ENCODE data around the gene CNTRL. TPM values are rescaled to one million over a fixed set of nuclear protein-coding genes. Genes with fewer than 3 reads are reported as not detected.

The CNTRL gene
- total RNA-seq, 1 experiment from 2014 or later = 11.6 TPM

GRCh38 chr9:121121582-121122087 is 46.9 kb downstream of the CNTRL start:
- H4K20me1 ChIP-seq (ENCODE audit: control insufficient read depth, insufficient read depth, insufficient read length) = no peaks in the 10 kb centered on the region
- no peak overlapping the region for H3K56ac ChIP-seq (ENCODE audit: insufficient read length, low read depth, low read length)
- no peak overlapping the region for H3K27ac ChIP-seq (ENCODE audit: insufficient read length, low read depth, low read length)
- H3K14ac ChIP-seq (ENCODE audit: insufficient read depth, low read length) = no peak overlapping the region
- H2AK5ac ChIP-seq (ENCODE audit: insufficient read length, low read length) = no peak overlapping the region
- no peaks in the 10 kb centered on the region for H3K9me3 Mint-ChIP-seq
- peak overlapping the region; percentile 68 to 82 for H3K4me3 Mint-ChIP-seq
- DNase-seq = peak; percentile 97
- no peaks in the 10 kb centered on the region for H3K9me3 ChIP-seq (ENCODE audit: control insufficient read depth, low read depth, low read length)
- H4K8ac ChIP-seq (replicated peaks; ENCODE audit: insufficient read length, low read depth, low read length) = no peak overlapping the region
- H3K27me3 ChIP-seq (ENCODE audit: insufficient read depth, low read length) = no peaks in the 10 kb centered on the region
- H2AFZ ChIP-seq (ENCODE audit: low read length) = no peak overlapping the region
- peaks cover 12 to 16% of the 10 kb centered on the region in 2 experiments for H3K4me1 Mint-ChIP-seq
- no peak overlapping the region for H4K91ac ChIP-seq (ENCODE audit: insufficient read length, low read depth, low read length)
- no peak overlapping the region for H4K5ac ChIP-seq (ENCODE audit: insufficient read length, low read depth, low read length)
- peak overlapping the region; percentile 20 for H3K4me2 ChIP-seq (ENCODE audit: insufficient read depth, insufficient read length, low read length)
- H3K79me1 ChIP-seq (ENCODE audit: insufficient read depth, low read depth, low read length, poor library complexity, severe bottlenecking) = no peaks in the 10 kb centered on the region
- no peak overlapping the region for H3K9ac ChIP-seq (ENCODE audit: extremely low read depth, insufficient read length, low read length)
- H3K4me1 ChIP-seq (ENCODE audit: insufficient read depth, low read length) = no peaks in the 10 kb centered on the region
- no peak overlapping the region for H3T11ph ChIP-seq (ENCODE audit: low read length)
- H3K79me2 ChIP-seq (ENCODE audit: insufficient read depth, low read length) = no peaks in the 10 kb centered on the region
- H2BK15ac ChIP-seq (ENCODE audit: low read depth, low read length) = no peak overlapping the region
- no peak overlapping the region for H2BK5ac ChIP-seq (ENCODE audit: insufficient read length, low read length)
- H2BK20ac ChIP-seq (ENCODE audit: low read depth, low read length, poor library complexity, severe bottlenecking) = no peak overlapping the region
- H3K27me3 Mint-ChIP-seq (ENCODE audit: low read depth) = no peaks in the 10 kb centered on the region
- no peak overlapping the region for H3K4ac ChIP-seq (ENCODE audit: low read depth, low read length)
- H3K23me2 ChIP-seq (ENCODE audit: insufficient read length, low read depth, low read length, poor library complexity, severe bottlenecking) = no peaks in the 10 kb centered on the region
- H2BK120ac ChIP-seq (ENCODE audit: low read depth, low read length, poor library complexity, severe bottlenecking) = no peak overlapping the region
- H3K27ac Mint-ChIP-seq = peak overlapping the region in 1 of 3 experiments; percentile 71; a peak in 2 of 7 replicates
- no peak overlapping the region for H3K18ac ChIP-seq (ENCODE audit: insufficient read length, low read depth, low read length)
- peaks cover 0 to 2% (median 0%) of the 10 kb centered on the region in 3 experiments; a peak in 1 of 7 replicates for H3K36me3 Mint-ChIP-seq (ENCODE audit: insufficient read depth in 1 of 3, low read depth in 3 of 3)
- TF ChIP-seq CTCF (conservative IDR thresholded peaks at IDR 0.05) = no peak; the same call in 2 of the 3 replicates
- H3K23ac ChIP-seq (ENCODE audit: insufficient read length, low read depth, low read length) = no peak overlapping the region
- no peak overlapping the region for H2BK12ac ChIP-seq (ENCODE audit: insufficient read length, low read depth, low read length)
- no CpG with 5 or more reads among the region's 17 CpGs for WGBS (ENCODE audit: extremely low coverage, insufficient read length, low lambda C conversion rate)
